Measurements from ENCODE around the gene GDI1.

GDI1 gene

GRCh38 chrX:154462396-154462795 lies 25.4 kb downstream of the GDI1 start:
- DNase-seq (ENCODE audit: low spot score): peak; percentile 37

GRCh38 chrX:154463611-154464220 lies 26.8 kb downstream of the GDI1 start:
- no peak for DNase-seq (ENCODE audit: low spot score)

- no peak for DNase-seq (ENCODE audit: low spot score)
These were observed 27.9 kb downstream of the GDI1 start for GRCh38 chrX:154464806-154465365.

GRCh38 chrX:154465601-154466000 lies 28.6 kb downstream of the GDI1 start:
- no peak for DNase-seq (ENCODE audit: low spot score)

GRCh38 chrX:154466036-154466435 lies 29.1 kb downstream of the GDI1 start:
- DNase-seq (ENCODE audit: low spot score): no peak

- no peak for DNase-seq (ENCODE audit: low spot score)
These were observed 30.0 kb downstream of the GDI1 start for GRCh38 chrX:154466907-154467306.

- DNase-seq (ENCODE audit: low spot score): no peak
These were observed 30.6 kb downstream of the GDI1 start for GRCh38 chrX:154467556-154467955.

- no peak for DNase-seq (ENCODE audit: low spot score)
These were observed 31.3 kb downstream of the GDI1 start for GRCh38 chrX:154468217-154468616.

- no peak for DNase-seq (ENCODE audit: low spot score)
These were observed 32.2 kb downstream of the GDI1 start for GRCh38 chrX:154469114-154469513.

GRCh38 chrX:154469880-154470279 lies 32.9 kb downstream of the GDI1 start:
- DNase-seq (ENCODE audit: low spot score): no peak

- no peak for DNase-seq (ENCODE audit: low spot score)
These were observed 33.5 kb downstream of the GDI1 start for GRCh38 chrX:154470434-154470833.

GRCh38 chrX:154470914-154471568 lies 34.1 kb downstream of the GDI1 start:
- no peak for DNase-seq (ENCODE audit: low spot score)

- no peak for DNase-seq (ENCODE audit: low spot score)
These were observed 35.1 kb downstream of the GDI1 start for GRCh38 chrX:154471839-154472684.

- no peak for DNase-seq (ENCODE audit: low spot score)
These were observed 36.0 kb downstream of the GDI1 start for GRCh38 chrX:154472685-154473632.

- DNase-seq (ENCODE audit: low spot score): no peak
These were observed 36.7 kb downstream of the GDI1 start for GRCh38 chrX:154473683-154474082.

- DNase-seq (ENCODE audit: low spot score): no peak
These were observed 39.9 kb downstream of the GDI1 start for GRCh38 chrX:154476821-154477220.

GRCh38 chrX:154477891-154478477 lies 41.0 kb downstream of the GDI1 start:
- DNase-seq (ENCODE audit: low spot score): no peak

GRCh38 chrX:154478728-154479622 lies 42.0 kb downstream of the GDI1 start, which contains the start of gene LAGE3:
TSS of gene LAGE3 (minus strand) at chrX:154479281. CDS start at chrX:154478915, 366 bp downstream.
- peak; percentile 94 for DNase-seq (ENCODE audit: low spot score)

GRCh38 chrX:154481195-154481594 lies 44.2 kb downstream of the GDI1 start:
- DNase-seq (ENCODE audit: low spot score): no peak
